NCI-H2171 treated with DMSO at 0.1 percent for 48 hours (cell line): ENCODE results near the gene KDM4F.
"Not testable (repeated sequence)": the region's sequence is repeated elsewhere in the genome, so short reads cannot be mapped to it uniquely, and the experiment has no call there.

Experiments used
- DNase-seq: peaks from one replicate; lab custom pipeline; 2025; lab: John Stamatoyannopoulos, UW

The KDM4F gene

DNA sequence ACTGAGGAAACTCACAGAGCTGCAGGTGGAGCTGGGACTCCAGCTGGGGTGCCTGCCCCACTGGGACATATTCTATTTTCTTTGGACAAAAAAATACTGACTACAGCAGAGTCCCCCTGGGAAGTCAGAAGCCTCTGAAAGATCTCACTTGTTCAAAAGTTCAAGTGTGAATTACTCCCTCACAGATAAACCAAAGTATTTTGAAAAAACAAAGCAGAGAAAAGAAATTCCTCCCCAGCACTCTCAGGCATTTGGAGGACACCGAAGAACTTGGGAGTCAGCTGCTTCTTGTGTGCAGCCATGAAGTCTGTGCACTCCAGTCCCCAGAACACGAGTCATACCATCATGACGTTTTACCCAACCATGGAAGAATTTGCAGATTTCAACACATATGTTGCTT, at the start of gene KDM4F:
TSS of gene KDM4F (plus strand) at position 301 of the 400 bp plus-strand sequence.
- not testable (repeated sequence) for DNase-seq

DNA sequence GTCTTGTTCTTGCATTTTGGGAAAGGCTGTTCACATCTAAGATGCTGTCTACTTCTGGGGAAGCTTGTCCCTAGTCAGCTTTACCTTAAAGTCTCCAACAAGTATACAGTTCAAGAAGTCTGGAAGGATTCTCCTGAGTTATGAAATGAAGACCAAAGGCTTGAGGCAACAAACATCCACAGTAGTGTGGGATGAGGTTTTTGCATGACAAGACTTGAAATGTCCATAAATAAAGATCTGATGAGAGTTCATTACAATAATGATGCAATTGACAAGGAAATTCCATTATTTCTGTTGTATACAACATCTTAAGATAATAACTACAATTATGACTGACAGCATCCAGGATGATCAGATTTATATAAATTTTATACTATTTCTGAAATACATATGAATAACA, 45.5 kb upstream of the KDM4F start:
- no peak for DNase-seq

DNA sequence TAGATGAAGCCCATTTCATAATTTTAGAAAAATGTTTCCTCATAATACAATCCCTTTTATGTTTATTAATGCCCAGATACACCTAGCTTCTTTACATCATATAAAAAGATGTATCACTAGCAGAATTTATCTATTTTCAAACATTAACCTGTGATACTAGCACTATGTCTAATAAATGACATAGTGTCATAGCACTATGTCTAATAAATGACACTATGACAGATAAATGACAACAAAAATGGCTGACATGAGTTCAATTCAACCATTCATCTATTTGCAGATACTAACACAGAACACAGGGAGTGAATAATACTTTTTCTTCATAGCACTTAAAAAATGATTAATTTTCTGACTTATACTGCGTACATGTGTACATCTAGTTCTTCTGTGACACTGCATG, 43.6 kb upstream of the KDM4F start:
- DNase-seq = no peak

- DNase-seq = no peak
Measured at GRCh38 chr11:95011376-95011775, 37.8 kb upstream of the KDM4F start.

DNA sequence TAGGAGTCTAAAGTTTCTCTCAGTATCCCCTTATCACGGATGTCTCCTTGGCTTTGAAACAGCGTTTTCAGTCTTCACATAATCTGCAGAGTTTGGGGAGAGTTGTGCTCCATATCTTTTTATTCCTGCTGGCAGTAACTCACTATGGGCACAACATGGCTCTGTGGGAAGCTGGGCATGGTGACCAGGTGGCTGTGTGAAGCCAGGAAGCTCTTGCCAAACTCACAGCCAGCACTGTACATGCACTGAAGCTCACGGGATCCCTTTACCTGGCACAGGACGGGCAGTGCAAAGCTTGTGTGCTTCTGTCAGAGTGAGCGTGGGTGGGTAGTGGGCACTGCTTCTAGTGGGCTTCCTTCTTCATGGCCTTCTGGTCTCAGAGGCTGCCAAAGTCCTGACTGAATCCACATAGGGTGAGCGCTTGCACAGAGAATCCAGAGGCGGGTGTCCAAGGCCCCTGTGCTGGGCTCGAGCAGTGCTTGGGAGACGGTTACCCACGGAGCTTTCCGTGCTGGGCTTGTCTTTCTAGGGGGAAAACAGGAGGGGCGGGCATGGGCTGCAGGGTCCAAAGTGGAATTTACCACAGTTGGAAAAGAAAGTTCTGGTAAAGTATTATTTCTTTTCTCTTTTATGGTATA, 34.9 kb upstream of the KDM4F start:
- DNase-seq = no peak

GRCh38 chr11:95016139-95016538, 33.1 kb upstream of the KDM4F start:
- DNase-seq = no peak

GRCh38 chr11:95021468-95021867, 27.8 kb upstream of the KDM4F start:
- not testable (repeated sequence) for DNase-seq

GRCh38 chr11:95024958-95025357, 24.3 kb upstream of the KDM4F start, which contains the start of gene KDM4E:
Gene KDM4E, plus strand, starts transcription at chr11:95025258. Its CDS starts 300 bp downstream, at chr11:95025558.
- no peak for DNase-seq

GRCh38 chr11:95025594-95025993, 23.6 kb upstream of the KDM4F start:
- not testable (repeated sequence) for DNase-seq

GRCh38 chr11:95028357-95028756, 20.9 kb upstream of the KDM4F start:
- DNase-seq = no peak

- no peak for DNase-seq
Measured at GRCh38 chr11:95033051-95033450, 16.2 kb upstream of the KDM4F start.

DNA sequence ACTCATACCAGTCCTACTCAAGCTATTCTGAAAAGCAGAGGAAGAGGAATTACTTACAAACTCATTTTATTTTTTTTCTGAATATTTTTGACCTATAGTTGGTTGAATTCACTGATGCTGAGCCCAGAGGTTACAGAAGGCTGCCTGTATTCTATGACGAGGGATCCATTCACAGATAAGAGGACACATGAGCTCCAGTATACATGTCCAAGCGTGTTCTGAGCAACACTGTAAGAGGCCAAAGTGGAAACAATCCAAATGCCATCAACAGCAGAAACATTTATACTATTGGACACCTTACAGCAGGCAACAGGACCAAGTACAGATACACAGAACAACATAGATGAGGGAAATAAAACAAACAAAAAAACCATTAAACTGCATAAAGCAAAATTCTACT, 13.9 kb upstream of the KDM4F start:
- peak; percentile 70 for DNase-seq

GRCh38 chr11:95037356-95038035, 11.7 kb upstream of the KDM4F start:
- DNase-seq = not testable (repeated sequence)

DNA sequence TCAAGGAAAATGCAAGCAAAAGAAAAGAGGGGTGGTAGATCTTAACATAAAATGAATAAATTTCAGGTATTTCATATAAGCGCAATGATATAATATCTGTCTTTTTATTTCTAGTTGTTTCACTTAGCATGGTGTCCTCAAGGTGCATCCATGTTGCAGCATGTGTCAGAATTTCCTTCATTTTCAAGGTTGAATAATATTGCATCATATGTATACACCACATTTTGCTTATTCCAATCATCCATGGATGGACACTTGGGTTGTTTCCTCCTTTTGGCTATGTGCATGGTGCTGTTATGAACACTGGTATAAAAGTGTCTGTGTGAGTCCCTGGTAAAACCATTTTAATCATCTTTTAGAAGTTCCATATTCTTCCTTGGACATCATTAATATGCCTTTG, 7.0 kb upstream of the KDM4F start:
- no peak for DNase-seq

DNA sequence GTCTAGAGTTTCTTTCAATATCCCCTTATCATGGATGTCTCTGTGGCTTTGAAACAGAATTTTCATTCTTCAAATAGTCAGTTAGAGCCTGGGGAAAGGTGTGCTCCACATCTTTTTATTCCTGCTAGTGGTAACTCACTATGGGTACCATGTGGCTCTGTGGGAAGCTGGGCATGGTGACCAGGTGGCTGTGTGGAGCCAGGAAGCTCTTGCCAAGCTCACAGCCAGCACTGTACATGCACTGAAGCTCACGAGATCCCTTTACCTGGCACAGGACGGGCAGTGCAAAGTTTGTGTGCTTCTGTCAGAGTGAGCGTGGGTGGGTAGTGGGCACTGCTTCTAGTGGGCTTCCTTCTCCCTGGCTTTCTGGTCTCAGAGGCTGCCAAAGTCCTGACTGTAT, 6.3 kb upstream of the KDM4F start:
- no peak for DNase-seq

DNA sequence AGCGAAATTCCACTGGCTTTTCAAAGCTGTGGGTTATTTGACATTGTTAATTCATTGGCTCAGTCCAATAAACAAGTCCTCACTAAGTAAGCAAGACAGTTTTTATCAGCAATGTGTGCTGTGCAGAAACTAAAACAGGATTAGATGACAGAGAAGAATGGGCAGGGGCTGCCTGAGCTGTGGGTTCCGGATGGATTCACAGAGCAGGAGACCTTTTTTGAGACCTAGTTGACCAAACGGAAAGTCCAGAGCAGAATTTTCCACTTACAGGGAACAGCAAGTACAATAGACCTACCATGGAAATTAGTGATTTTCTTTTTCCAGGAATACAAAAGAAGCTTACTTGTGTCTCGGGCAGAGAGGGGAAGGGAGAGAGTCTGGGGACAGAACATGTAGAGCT, 5.2 kb upstream of the KDM4F start:
- no peak for DNase-seq

DNA sequence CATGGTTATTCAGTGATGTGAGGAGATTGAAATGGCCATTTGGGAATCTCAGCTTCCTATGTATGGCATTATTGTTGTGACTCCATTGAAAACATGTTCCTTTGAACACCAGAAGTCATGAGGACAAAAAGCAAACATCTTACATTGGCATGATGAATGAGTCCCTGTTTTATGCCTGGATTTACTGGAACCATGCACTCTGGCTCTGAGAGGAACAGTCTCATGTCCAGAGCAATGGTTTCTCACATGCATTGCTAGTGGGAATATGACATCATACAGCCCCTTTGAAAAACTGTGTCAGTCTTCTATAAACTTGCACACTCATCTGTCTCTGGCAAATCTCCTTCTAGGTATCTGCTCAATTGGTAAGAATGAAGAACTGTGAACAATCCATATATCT, 3.4 kb upstream of the KDM4F start:
- no peak for DNase-seq

GRCh38 chr11:95050595-95051202, 1.5 kb downstream of the KDM4F start:
- DNase-seq = no peak

- no peak for DNase-seq
Measured at GRCh38 chr11:95054356-95054755, 5.1 kb downstream of the KDM4F start.

DNA sequence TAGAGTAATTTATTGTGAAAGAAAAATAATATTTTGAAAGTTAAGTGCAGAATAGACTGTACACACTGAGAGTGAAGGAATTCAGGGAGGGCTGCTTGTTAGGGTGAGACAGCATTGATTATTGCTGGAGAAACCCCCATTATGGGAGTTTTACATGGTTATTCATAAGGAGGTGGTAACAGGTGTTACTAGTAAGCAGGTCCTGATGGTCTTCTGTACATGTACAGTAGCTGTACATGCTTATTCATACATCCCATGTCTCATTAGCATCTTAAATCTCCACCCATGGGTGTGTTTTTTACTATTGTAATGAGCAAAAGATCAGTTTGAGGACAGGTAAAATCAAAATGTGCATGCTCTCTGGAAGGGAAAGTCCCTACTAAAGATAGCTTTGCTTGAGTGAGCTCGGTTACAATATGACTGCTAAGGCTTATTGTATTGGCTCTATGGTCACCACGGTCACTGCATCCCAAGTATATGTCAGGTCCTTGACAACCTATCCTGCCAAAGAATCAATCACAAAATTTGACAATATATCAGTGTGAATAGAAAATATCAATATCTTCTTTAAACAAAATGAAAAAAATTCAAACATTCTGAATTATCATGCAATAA, 6.2 kb downstream of the KDM4F start:
- no peak for DNase-seq

DNA sequence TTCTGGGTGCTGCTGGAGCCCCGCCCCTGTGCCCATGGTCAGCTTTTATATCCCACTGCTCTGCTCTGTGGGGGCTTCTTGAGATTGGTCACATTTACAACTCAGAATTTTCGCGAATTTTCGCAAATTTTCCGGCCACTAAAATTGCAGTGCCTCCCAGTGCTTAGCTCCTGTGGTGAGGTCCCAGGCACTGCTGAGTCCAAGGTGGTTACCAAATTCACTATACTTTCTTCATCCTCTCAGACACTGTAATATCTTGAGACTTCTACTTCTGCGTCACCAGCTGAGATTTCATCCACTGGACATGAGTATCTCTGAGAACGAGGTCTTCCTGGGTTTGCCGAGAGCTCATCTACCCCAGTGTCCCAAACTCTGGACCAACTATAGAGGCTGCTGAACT, 8.7 kb downstream of the KDM4F start:
- no peak for DNase-seq

GRCh38 chr11:95058621-95059020, 9.4 kb downstream of the KDM4F start:
- no peak for DNase-seq

GRCh38 chr11:95059046-95059445, 9.8 kb downstream of the KDM4F start:
- no peak for DNase-seq
